GM20000 (cell line): ENCODE data around the gene B9D1.

ENCODE experiments used
- DNase-seq: peaks from one replicate; pipeline ENCODE4 v3.0.0; 2012; ENCODE audit warnings: low spot score
- CTCF ChIP-seq: IDR thresholded peaks from 2 replicates; pipeline ENCODE4 v1.5.1; 2012; ENCODE audit warnings: mild to moderate bottlenecking, control low read depth; ENCODE audit errors: extremely low read depth, missing control alignments

B9D1 gene

GRCh38 chr17:19320876-19321275 is 41.6 kb downstream of the B9D1 start:
- no peak for DNase-seq
- TF ChIP-seq CTCF, result no peak

DNA sequence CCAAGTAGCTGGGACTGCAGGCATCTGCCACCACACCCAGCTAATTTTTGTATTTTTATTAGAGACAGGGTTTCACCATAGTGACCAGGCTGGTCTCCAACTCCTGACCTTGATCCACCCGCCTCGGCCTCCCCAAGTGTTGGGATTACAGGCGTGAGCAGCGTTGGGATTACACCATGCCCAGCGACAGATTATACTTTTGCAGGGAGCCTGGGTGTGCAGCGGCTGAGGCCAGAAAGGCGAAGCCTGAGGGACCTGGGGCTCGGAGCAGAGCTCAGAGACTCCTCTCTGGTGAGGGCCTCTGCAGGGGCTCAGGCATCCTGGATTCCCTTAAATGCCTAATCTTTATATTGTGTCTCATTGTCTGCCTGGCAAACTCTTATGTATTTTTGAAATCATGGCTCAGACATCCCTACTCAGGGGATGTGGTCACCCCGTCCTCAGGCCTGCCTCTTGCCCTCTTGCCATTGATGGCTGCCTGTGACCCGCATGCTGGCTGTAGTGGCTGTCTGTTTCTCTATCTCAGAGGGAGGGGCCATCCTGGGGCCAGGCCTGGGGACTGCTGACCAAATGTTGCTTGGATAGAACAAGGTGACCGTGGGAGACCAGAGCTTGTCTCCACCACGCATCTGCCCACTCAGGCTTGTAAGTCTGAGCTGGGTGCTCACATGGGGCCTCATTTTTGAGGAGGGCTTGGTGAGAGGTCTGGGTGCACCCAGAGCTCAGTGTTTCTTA is 42.6 kb downstream of the B9D1 start:
- no peak for DNase-seq
- TF ChIP-seq CTCF, result no peak

DNA sequence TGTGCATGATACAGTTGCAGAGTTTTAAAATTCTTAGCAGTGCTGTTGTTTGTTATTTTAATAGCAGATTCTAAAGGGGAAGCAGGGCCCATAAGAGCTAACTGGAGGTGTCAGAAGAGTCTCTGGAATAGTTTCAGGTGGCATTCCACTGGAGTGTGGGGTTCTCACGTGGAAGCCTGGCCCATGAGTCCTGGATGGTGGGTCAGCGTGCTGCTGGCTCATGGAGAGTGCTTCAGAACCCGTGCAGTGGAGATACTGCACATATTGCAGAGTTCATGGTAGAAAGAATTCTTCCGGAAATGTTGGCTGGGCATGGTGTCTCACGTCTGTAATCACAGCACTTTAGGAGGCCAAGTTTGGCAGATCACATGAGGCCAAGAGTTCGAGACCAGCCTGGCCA is 43.9 kb downstream of the B9D1 start:
- TF ChIP-seq CTCF, result no peak
- no peak for DNase-seq

DNA sequence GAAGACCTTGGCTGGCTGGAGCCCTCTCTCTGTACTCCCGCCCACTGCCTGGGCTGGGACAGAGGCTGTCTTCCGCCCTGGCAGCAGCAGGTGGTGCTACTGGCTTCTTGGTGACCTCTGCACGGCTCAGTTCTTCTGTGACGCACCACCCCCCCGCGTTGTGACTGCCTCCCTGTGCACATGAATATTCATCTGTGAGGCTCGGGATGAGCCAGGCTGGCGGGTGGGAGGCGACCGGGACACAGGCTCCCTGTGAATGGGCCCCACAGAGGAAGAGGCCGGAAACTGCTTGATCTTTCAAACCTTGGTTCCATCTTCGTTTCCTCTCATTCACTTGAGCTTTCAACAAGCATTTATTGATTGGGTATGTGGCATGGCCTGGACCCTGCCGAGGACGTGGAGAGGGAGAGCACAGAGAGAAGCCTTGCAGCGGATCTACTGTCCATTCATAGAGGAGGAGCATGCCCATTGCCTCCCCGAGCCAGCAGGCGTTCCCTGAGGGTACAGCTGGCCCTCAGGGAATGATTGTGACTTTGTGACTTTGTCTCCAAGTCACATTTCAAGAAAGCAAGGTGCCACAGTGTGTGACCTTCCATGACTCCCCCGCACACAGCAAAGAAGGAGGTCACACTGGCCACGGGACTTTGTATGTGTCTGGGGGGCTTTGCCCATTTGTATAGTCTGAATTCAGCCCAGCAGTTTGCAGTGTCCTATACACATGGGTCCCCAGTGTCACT is 45.0 kb downstream of the B9D1 start:
- DNase-seq, result peak; percentile 74
- TF ChIP-seq CTCF, result peak; percentile 36

GRCh38 chr17:19316761-19317358 is 45.7 kb downstream of the B9D1 start:
- no peak for DNase-seq
- TF ChIP-seq CTCF, result no peak

DNA sequence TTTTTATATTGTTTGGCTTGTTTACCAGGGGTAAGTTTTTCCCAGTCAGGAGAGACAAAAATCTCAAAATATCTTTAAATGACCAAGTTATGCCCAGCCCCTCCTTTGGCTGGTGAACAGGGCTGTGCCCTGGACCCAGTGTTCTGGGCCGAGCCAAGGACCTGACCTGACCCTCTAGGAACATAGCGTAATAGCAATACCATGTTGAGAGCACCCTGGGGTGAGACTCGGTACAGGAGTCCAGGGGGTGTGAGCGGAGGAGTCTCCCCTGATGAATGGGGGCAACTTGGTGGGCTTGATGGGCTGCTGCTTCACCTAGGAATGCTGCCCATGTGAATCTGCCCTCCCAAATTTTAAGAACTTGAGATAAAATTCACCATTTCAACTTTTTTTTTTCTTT is 47.4 kb downstream of the B9D1 start:
- TF ChIP-seq CTCF, result no peak
- DNase-seq, result no peak
